Duodenal mucosa (tissue), 2 donors: ENCODE data around the gene ZNF845.
"Not testable (repeated sequence)": the region's sequence is repeated elsewhere in the genome, so short reads cannot be mapped to it uniquely, and the experiment has no call there.

Source experiments
- H3K27ac ChIP-seq: one replicate; pipeline ENCODE4 v1.7.0; 2013; ENCODE audit warnings: low read depth, low read length
- H3K27me3 ChIP-seq, 2 donors: one replicate each; pipeline ENCODE4 v1.7.0; 2013; ENCODE audit warnings: low read length in 2 of 2, control low read depth in 1 of 2; ENCODE audit not compliant: insufficient read depth in 2 of 2, control insufficient read depth in 1 of 2
- H3K36me3 ChIP-seq, 2 donors: one replicate each; pipeline ENCODE4 v1.7.0; 2013; ENCODE audit warnings: low read length in 2 of 2, control low read depth in 1 of 2; ENCODE audit not compliant: insufficient read depth in 2 of 2, control insufficient read depth in 1 of 2
- H3K4me1 ChIP-seq, 2 donors: one replicate each; pipeline ENCODE4 v1.7.0; 2013; ENCODE audit warnings: low read length in 2 of 2, control low read depth in 1 of 2; ENCODE audit not compliant: insufficient read depth in 2 of 2, control insufficient read depth in 1 of 2
- H3K4me3 ChIP-seq, 2 donors: one replicate each; pipeline ENCODE4 v1.7.0; 2013; ENCODE audit warnings: low read length in 2 of 2, low read depth in 1 of 2
- H3K9ac ChIP-seq, 2 donors: one replicate each; pipeline ENCODE4 v1.7.0; 2013; ENCODE audit warnings: low read length in 2 of 2, low read depth in 1 of 2
- H3K9me3 ChIP-seq, 2 donors: one replicate each; pipeline ENCODE4 v1.7.0; 2013; ENCODE audit warnings: low read length in 2 of 2, control low read depth in 1 of 2; ENCODE audit not compliant: control insufficient read depth in 1 of 2

Gene ZNF845

GRCh38 chr19:53397918-53398317 lies 64.4 kb downstream of the ZNF845 start:
- not testable (repeated sequence) for H3K27me3 ChIP-seq, H3K9ac ChIP-seq, H3K4me3 ChIP-seq, H3K27ac ChIP-seq, H3K4me1 ChIP-seq
- Histone ChIP-seq H3K9me3 (peaks cover 0 to 10% of the 10 kb centered on the region in 2 donors), H3K36me3 (peaks cover 5 to 36% of the 10 kb centered on the region in 2 donors)
